ENCODE data around the gene ITCH. TPM values are rescaled to one million over a fixed set of nuclear protein-coding genes. Genes with fewer than 3 reads are reported as not detected.

The ITCH gene
- total and polyA plus RNA-seq, 12 donors, result 6.7 to 47.5 (median 39.1) TPM

- Histone ChIP-seq H3K36me3 (peaks cover 0 to 92% (median 19%) of the 10 kb centered on the region in 9 donors), H3K27ac (no peak overlapping the region), H3K27me3 (no peaks in the 10 kb centered on the region), H3K4me3 (no peak overlapping the region), H3K4me1 (peaks cover 4 to 22% (median 18%) of the 10 kb centered on the region in 9 donors), H3K9me3 (no peaks in the 10 kb centered on the region)
- TF ChIP-seq CTCF (IDR thresholded peaks at IDR 0.05), result no peak
- WGBS, 2 donors, result 79 to 93% methylated on average over 1 of the region's 1 CpG
- intact Hi-C loops (cut with DNase I), result no loop called here
- no peak for ATAC-seq
- no peak for DNase-seq
Measured at GRCh38 chr20:34468951-34469350, 105.9 kb downstream of the ITCH start.

GRCh38 chr20:34472246-34472925, 109.3 kb downstream of the ITCH start:
- no peak for DNase-seq
- Histone ChIP-seq H3K27me3 (no peaks in the 10 kb centered on the region), H3K4me1 (peaks cover 4 to 28% (median 20%) of the 10 kb centered on the region in 9 donors), H3K9me3 (no peaks in the 10 kb centered on the region), H3K36me3 (peaks cover 0 to 78% (median 13%) of the 10 kb centered on the region in 9 donors), H3K27ac (peak overlapping the region in 6 of 10 donors; percentile 2 to 23 (median 18)), H3K4me3 (no peak overlapping the region)
- TF ChIP-seq CTCF (IDR thresholded peaks at IDR 0.05), result no peak
- intact Hi-C loops (cut with DNase I), result loop anchor here in 5 of 10 donors (5.0 to 10.0 kb wide), 2 partner anchors 158 to 160 kb away; no protein-coding TSS in a partner anchor
- peak in 6 of 8 donors; percentile 42 to 85 (median 72) for ATAC-seq
- 62 to 66% methylated on average over 6 of the region's 6 CpGs for WGBS, 2 donors

- intact Hi-C loops (cut with DNase I), result loop anchor here in 5 of 10 donors (5.0 to 10.0 kb wide), 2 partner anchors 159 to 161 kb away; no protein-coding TSS in a partner anchor
- ATAC-seq (peak in 7 of 8 donors; percentile 66 to 92 (median 88)), DNase-seq (peak; percentile 26 to 40)
- WGBS, 2 donors, result 61 to 69% methylated on average over 5 of the region's 5 CpGs
- peak in 6 of 9 donors; percentile 30 to 59 (median 48) for TF ChIP-seq CTCF (IDR thresholded peaks at IDR 0.05)
- no peaks in the 10 kb centered on the region for H3K9me3 ChIP-seq
- H3K4me1 ChIP-seq, result peaks cover 4 to 28% (median 20%) of the 10 kb centered on the region in 9 donors
- no peaks in the 10 kb centered on the region for H3K27me3 ChIP-seq
- H3K27ac ChIP-seq, result peak overlapping the region in 3 of 10 donors; percentile 10 to 23 (median 22)
- H3K4me3 ChIP-seq, result no peak overlapping the region
- H3K36me3 ChIP-seq, result peaks cover 0 to 78% (median 13%) of the 10 kb centered on the region in 9 donors
Measured at GRCh38 chr20:34473262-34473883, 110.3 kb downstream of the ITCH start.

GRCh38 chr20:34475979-34476736, 113.1 kb downstream of the ITCH start:
- Histone ChIP-seq H3K27me3 (no peaks in the 10 kb centered on the region), H3K4me3 (no peak overlapping the region), H3K4me1 (peaks cover 4 to 28% (median 18%) of the 10 kb centered on the region in 9 donors), H3K27ac (peak overlapping the region in 1 of 10 donors; percentile 54), H3K9me3 (no peaks in the 10 kb centered on the region), H3K36me3 (peaks cover 0 to 77% (median 23%) of the 10 kb centered on the region in 9 donors)
- ATAC-seq (peak; percentile 75 to 94 (median 90)), DNase-seq (peak; percentile 28 to 61)
- WGBS, 2 donors, result 17 to 20% methylated on average over 38 of the region's 38 CpGs
- peak; percentile 59 to 88 (median 64) for TF ChIP-seq CTCF (IDR thresholded peaks at IDR 0.05)
- intact Hi-C loops (cut with DNase I), result loop anchor here in 7 of 10 donors (2.0 to 10.0 kb wide), 4 partner anchors 36 to 164 kb away; no protein-coding TSS in a partner anchor
